ENCODE data around the gene GEN1. TPM values are rescaled to one million over a fixed set of nuclear protein-coding genes. Genes with fewer than 3 reads are reported as not detected.

The GEN1 gene
- total RNA-seq, 1 experiment from 2014 or later, result 23.7 TPM

GRCh38 chr2:17799301-17800120 lies 45.6 kb downstream of the GEN1 start (continued):
- TF ChIP-seq ZNF532 (CRISPR knock-in tag; IDR thresholded peaks at IDR 0.05; ENCODE audit: borderline replicate concordance), result no peak
- no peak for TF ChIP-seq SOX15 (CRISPR knock-in tag; IDR thresholded peaks at IDR 0.05)
- TF ChIP-seq ZNF138 (CRISPR knock-in tag; conservative IDR thresholded peaks at IDR 0.05), result no peak
- no peak for TF ChIP-seq STAT6 (CRISPR knock-in tag; conservative IDR thresholded peaks at IDR 0.05; ENCODE audit: low read depth)
- no peak for TF ChIP-seq ESRRA (CRISPR knock-in tag; IDR thresholded peaks at IDR 0.05; ENCODE audit: borderline replicate concordance)
- TF ChIP-seq MXD4 (CRISPR knock-in tag; IDR thresholded peaks at IDR 0.05; ENCODE audit: borderline replicate concordance), result no peak
- TF ChIP-seq ATF1 (CRISPR knock-in tag; IDR thresholded peaks at IDR 0.05), result no peak
- no peak for TF ChIP-seq ZNF263 (CRISPR knock-in tag; IDR thresholded peaks at IDR 0.05; ENCODE audit: low read depth)
- TF ChIP-seq JAZF1 (CRISPR knock-in tag; IDR thresholded peaks at IDR 0.05), result no peak
- TF ChIP-seq, protein P1, sequence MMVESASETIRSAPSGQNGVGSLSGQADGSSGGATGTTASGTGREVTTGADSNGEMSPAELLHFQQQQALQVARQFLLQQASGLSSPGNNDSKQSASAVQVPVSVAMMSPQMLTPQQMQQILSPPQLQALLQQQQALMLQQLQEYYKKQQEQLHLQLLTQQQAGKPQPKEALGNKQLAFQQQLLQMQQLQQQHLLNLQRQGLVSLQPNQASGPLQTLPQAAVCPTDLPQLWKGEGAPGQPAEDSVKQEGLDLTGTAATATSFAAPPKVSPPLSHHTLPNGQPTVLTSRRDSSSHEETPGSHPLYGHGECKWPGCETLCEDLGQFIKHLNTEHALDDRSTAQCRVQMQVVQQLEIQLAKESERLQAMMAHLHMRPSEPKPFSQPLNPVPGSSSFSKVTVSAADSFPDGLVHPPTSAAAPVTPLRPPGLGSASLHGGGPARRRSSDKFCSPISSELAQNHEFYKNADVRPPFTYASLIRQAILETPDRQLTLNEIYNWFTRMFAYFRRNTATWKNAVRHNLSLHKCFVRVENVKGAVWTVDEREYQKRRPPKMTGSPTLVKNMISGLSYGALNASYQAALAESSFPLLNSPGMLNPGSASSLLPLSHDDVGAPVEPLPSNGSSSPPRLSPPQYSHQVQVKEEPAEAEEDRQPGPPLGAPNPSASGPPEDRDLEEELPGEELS (CRISPR knock-in tag; IDR thresholded peaks at IDR 0.05), result no peak
- no peak for TF ChIP-seq NR2C2 (CRISPR knock-in tag; IDR thresholded peaks at IDR 0.05)
- TF ChIP-seq ZNF317 (CRISPR knock-in tag; IDR thresholded peaks at IDR 0.05; ENCODE audit: borderline replicate concordance, low read depth), result no peak

- no peak for TF ChIP-seq MAX (CRISPR knock-in tag; IDR thresholded peaks at IDR 0.05)
- no peak for TF ChIP-seq NR1H2 (CRISPR knock-in tag; IDR thresholded peaks at IDR 0.05)
- TF ChIP-seq FOXP1 (CRISPR knock-in tag; IDR thresholded peaks at IDR 0.05; ENCODE audit: borderline replicate concordance), result no peak
- TF ChIP-seq USF2 (CRISPR knock-in tag; IDR thresholded peaks at IDR 0.05), result no peak
- POLR2A ChIA-PET, result no interaction called here
- no peaks in the 10 kb centered on the region for H3K27me3 Mint-ChIP-seq (ENCODE audit: low read depth)
- CTCF ChIA-PET, result interaction anchor here (0.5 kb wide), 1 partner anchor 12 kb away, joined by 3 read pairs; no protein-coding TSS in a partner anchor
- H3K9me3 Mint-ChIP-seq, result no peaks in the 10 kb centered on the region
- no peak for DNase-seq (ENCODE audit: low spot score)
- no peaks in the 10 kb centered on the region for H3K36me3 Mint-ChIP-seq
- no peak overlapping the region for H3K4me3 Mint-ChIP-seq
- peaks cover 3% of the 10 kb centered on the region; the same call in 1 of the 2 replicates for H3K4me1 Mint-ChIP-seq
- H3K27ac Mint-ChIP-seq, result no peak overlapping the region
- no peak for ATAC-seq
These were observed 46.3 kb downstream of the GEN1 start for GRCh38 chr2:17800219-17800618.

Measured in WTC11 (cell line).